GM13976 (cell line): ENCODE data around the gene SH2D6.

ENCODE experiments used
- DNase-seq: peaks from one replicate; pipeline ENCODE4 v3.0.0; 2012; ENCODE audit warnings: low spot score
- CTCF ChIP-seq: IDR thresholded peaks from 2 replicates; pipeline ENCODE4 v1.5.1; 2012; ENCODE audit warnings: borderline replicate concordance, mild to moderate bottlenecking; ENCODE audit not compliant: insufficient read depth; ENCODE audit errors: extremely low read depth, missing control alignments, control extremely low read depth
- in situ Hi-C: fragments of 300-500 bp; cut with MboI; formaldehyde crosslinking; loops from one replicate; pipeline ENCODE4 v1.12.0; 2022; ENCODE audit warnings: low sequenced_read_pairs, mixed read lengths, inconsistent platforms; ENCODE audit not compliant: unreplicated experiment

Gene SH2D6

GRCh38 chr2:85421260-85422071, 3.0 kb downstream of the SH2D6 start:
- no peak for DNase-seq
- in situ Hi-C loops: loop anchor here (5.0 kb wide), 1 partner anchor 136 kb away; no protein-coding TSS in a partner anchor
- no peak for TF ChIP-seq CTCF

- no peak for DNase-seq
- in situ Hi-C loops: loop anchor here (5.0 kb wide), 1 partner anchor 135 kb away; no protein-coding TSS in a partner anchor
- no peak for TF ChIP-seq CTCF
Observed at GRCh38 chr2:85422072-85422457, 3.6 kb downstream of the SH2D6 start.

GRCh38 chr2:85423525-85423924, 5.0 kb downstream of the SH2D6 start:
- no peak for DNase-seq

GRCh38 chr2:85425588-85425987, 7.1 kb downstream of the SH2D6 start:
- in situ Hi-C loops: no loop called here
- DNase-seq: no peak
- TF ChIP-seq CTCF: no peak

More at GRCh38 chr2:85423525-85423924, 5.0 kb downstream of the SH2D6 start:
- in situ Hi-C loops: loop anchor here (5.0 kb wide), 1 partner anchor 134 kb away; no protein-coding TSS in a partner anchor
- no peak for TF ChIP-seq CTCF

- no peak for DNase-seq
- TF ChIP-seq CTCF: no peak
- in situ Hi-C loops: no loop called here
Observed at GRCh38 chr2:85427300-85427835, 8.9 kb downstream of the SH2D6 start.

GRCh38 chr2:85428343-85428881, 9.9 kb downstream of the SH2D6 start:
- in situ Hi-C loops: no loop called here
- no peak for DNase-seq
- no peak for TF ChIP-seq CTCF
